ENCODE measurements around the gene MAP3K9.
"Not testable (repeated sequence)": the region's sequence is repeated elsewhere in the genome, so short reads cannot be mapped to it uniquely, and the experiment has no call there.

MAP3K9 gene

DNA sequence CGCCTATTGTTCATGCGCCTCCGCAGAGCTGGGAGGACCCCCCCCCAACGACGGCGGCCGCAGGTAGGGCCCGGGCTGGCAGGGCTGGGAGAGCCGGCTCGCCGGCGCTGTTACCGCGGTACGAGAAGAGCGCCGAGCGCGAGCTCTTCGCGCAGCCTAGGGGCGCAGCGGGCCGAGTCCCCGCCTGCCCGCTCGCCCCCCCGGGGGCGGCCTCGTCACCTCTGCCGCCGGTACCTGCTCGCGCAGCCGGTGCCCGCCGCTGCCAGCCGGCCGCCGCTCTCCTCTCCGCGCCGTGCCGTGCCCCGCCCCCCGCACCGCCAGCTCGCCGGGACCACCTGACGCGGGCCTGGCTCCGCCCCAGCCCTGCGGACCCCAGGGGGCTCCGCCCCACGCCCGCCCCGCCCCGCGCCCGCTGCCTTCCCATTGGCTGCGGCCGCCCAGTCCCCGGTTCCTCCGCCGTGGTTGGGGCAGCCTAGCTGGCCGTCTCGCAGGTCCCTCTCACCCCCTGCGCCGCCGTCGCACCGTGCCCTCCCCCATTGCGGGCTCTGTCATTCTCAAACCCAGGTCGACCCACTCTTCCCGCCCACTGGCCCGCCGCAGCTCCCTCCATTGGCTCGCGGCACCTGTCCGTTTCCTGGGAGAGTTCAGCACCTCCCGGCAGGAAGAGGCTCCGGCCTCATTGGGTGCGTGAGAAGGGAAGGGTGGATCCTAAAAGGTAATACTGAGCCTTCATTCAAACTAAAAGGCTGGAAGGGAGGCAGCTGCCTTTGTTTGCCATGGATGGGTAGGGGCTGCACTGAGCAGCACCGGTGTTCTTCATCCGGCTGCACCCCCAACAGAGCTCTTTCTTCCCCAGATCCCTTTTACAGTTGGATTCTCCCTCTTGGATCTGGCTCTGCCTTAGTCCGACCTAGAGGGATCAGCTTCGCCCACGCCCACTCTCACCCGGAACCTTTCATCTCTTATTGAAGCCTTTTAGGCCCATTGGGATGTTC lies at the start of gene MAP3K9:
Gene MAP3K9 (minus strand): TSS at position 289 of the 995 bp plus-strand sequence. CDS start 342 bp downstream, outside the sequence.
- peak; percentile 89 for DNase-seq

GRCh38 chr14:70858641-70859040 lies 49.3 kb upstream of the MAP3K9 start:
- no peak for DNase-seq

GRCh38 chr14:70857496-70857890 lies 48.2 kb upstream of the MAP3K9 start:
- no peak for DNase-seq

GRCh38 chr14:70856851-70857495 lies 47.7 kb upstream of the MAP3K9 start:
- DNase-seq: no peak

DNA sequence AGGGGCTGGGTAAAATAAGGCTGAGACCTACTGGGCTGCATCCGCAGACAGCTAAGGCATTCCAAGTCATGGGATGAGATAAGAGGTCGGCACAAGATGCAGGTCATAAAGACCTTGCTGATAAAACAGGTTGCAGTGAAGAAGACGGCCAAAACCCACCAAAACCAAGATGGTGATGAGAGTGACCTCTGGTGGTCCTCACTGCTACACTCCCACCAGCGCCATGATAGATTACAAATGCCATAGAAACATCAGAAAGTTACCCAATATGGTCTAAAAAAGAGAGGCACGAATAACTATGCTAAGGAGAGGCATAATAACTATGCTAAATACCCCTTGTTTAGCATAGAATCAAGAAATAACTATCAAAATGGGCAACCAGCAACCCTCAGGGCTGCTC lies 46.2 kb upstream of the MAP3K9 start:
- no peak for DNase-seq

GRCh38 chr14:70853658-70854057 lies 44.3 kb upstream of the MAP3K9 start:
- DNase-seq: not testable (repeated sequence)

DNA sequence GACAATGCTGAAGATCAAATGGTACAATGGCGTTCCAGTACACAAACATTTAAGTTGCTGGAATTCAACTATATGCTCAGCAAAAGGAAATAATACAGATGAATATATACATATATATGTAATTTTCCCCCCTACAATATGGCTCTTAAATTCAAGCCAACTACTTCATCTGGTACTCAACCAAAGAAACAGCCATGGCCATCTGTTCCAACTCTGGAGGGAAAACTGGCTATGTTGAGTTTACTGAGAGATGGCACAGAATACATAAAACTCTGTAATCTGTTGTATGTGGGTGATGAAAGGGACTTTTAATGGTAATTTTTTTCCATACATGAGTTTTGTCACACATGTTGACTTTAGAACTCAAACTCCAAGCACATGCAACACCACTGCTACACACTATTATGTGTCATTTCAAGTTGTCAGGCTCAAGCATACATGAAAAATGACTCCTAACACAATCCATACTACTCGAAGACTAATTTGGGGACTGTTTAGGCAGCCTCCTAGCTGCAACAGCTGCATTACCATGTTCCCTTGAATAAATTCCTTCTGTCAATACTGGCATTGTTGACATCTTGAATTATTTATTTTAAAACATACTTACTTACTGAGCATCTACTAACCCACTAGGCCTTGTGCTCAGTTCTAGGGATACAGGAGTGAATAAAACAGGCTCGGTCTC lies 38.2 kb upstream of the MAP3K9 start:
- DNase-seq: no peak

DNA sequence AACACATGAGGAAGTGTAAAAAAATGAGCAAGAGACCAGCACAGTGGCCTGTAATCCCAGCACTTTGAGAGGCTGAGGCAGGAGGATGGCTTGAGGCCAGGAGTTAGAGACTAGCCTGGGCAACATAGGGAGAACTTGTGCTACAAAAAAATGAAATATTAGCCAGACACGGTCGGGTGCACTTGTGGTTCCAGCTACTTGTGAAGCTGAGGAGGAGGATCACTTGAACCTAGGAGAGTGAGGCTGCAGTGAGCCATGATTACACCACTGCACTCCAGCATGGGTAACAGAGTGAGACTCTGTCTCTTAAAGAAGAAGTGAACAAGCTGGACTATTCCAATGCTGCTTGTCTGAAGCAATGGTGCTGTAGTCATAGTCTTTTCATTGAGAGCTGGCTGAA lies 36.3 kb upstream of the MAP3K9 start:
- no peak for DNase-seq

DNA sequence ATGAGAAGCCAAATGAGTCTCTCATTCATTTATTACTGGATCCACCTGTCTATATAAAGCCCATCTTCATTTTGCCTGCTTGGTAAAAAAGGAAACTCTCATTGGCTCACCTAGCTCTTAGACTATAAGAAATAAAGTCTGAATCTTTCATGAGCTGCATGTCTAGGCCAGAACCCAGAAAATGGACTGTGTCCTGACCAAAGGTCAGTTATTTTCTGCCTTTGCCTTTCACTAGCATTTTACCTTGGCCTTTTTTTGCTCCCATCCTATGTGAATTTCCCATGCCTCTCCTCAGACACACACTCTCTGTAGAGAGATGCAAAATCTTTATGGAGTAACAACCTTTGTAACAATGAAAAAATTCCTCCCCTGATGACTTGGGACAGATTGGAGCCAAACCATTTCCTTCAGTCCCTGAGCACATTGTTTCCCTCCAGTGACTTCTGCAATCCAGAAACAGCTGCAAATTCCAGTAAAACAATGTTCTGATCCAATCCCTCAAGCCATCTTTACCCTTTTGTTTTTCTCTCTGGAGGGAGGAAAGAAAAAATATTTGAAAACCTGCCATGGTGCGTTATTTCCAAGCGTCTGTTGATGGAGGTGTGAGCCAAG lies 33.6 kb upstream of the MAP3K9 start:
- DNase-seq: no peak

- no peak for DNase-seq
These were observed 28.8 kb upstream of the MAP3K9 start for GRCh38 chr14:70838076-70838475.

GRCh38 chr14:70836946-70837345 lies 27.6 kb upstream of the MAP3K9 start:
- no peak for DNase-seq

DNA sequence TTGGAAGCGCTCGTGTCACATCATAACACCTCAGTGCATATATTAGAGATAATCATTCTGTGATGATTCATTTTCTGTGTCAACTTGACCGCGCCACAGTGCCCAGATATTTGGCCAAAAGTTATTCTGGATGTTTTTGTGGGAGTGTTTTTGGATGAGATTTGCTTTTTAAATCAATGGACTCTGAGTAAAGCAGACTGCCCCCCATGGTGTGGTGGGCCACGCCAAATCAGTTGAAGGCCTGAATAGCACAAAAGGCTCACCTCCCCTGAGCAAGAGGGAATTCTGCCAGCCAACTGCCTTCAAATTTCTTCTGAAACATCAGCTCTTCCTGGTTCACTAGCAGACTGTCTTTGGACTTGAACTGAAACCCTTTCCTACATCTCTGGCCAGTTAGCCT lies 24.6 kb upstream of the MAP3K9 start:
- no peak for DNase-seq

- DNase-seq: no peak
These were observed 23.4 kb upstream of the MAP3K9 start for GRCh38 chr14:70832561-70833305.

GRCh38 chr14:70830998-70831781 lies 21.9 kb upstream of the MAP3K9 start:
- DNase-seq: no peak

GRCh38 chr14:70828188-70828587 lies 18.9 kb upstream of the MAP3K9 start:
- DNase-seq: no peak

GRCh38 chr14:70827752-70828151 lies 18.4 kb upstream of the MAP3K9 start:
- no peak for DNase-seq

- no peak for DNase-seq
These were observed 18.0 kb upstream of the MAP3K9 start for GRCh38 chr14:70827347-70827746.

GRCh38 chr14:70823281-70823680 lies 14.0 kb upstream of the MAP3K9 start:
- DNase-seq: no peak

GRCh38 chr14:70822530-70823185 lies 13.3 kb upstream of the MAP3K9 start:
- DNase-seq: peak; percentile 8

DNA sequence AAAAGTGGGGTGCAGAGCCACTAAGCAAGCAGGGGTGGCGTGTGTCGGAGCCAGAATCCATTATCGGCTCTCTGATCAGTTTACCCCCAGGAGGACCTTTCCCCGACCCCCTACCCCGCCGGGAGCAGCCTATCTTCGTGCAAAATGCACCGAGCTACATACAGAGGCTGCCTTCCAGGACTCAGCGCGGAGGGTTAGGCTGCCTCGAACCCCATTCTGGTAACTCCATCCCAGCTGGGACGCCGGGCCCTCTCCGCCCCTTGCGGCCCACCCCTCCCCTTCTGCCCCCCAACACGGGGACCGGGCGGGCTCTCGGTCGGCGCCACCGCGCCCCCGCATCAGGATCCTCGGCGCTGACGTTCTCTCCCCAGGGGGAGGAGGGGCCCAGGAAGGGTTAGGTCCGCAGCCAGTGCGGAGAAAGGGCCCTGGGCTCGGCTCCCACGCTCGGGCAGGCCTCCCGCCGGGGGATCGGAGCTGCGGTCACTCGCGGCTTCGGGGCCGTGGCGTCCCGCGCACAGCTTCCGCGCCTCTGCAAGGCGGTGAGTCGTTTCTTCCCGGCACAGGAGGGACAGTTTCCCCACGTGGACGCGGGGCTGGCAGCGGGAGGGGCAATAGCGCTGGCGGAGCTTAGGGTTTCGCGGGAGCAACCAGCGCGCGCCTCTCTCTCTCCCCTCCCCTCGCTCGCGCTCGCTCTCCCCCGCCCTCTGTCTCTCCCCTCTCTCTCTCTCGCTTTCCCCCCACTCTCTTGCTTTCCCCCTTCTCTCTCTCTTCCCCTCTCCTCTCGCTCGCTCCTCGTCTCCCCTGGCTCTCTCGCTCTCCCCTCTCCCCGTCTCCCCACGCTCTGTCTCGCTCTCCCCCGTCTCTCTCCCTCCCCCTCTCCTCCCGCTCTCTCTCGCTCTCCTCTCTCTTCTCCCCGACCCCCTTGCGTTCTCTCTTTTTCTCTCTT lies 12.5 kb upstream of the MAP3K9 start:
- DNase-seq: peak; percentile 70

Data from activated naive CD4-positive, alpha-beta T cell treated with Interleukin-2 at 50 U/mL for 16 hours (primary cell).